HG03460 (cell line): ENCODE measurements around the gene SAMD8.
"Not testable (repeated sequence)": the region's sequence is repeated elsewhere in the genome, so short reads cannot be mapped to it uniquely, and the experiment has no call there.

Source experiments
- ATAC-seq: cut with Tn5 transposase; IDR thresholded peaks from one replicate; pipeline ENCODE4 v1.9.1; 2021; ENCODE audit not compliant: unreplicated experiment

Gene SAMD8

DNA sequence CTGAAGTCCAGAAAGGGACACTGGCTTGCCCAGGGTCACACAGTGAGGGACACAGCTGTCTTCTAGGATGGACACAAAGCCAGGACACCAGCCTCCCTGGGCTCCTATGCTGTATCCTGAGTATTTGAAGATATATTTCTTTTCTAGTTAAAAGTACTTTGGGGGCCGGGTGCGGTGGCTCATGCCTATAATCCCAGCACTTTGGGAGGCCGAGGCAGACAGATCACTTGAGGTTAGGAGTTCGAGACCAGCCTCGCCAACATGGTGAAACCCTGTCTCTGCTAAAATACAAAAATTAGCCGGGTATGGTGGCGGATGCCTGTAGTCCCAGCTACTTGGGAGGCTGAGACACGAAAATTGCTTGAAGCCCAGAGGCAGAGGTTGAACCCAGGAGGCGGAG is 4.6 kb upstream of the SAMD8 start:
- not testable (repeated sequence) for ATAC-seq

DNA sequence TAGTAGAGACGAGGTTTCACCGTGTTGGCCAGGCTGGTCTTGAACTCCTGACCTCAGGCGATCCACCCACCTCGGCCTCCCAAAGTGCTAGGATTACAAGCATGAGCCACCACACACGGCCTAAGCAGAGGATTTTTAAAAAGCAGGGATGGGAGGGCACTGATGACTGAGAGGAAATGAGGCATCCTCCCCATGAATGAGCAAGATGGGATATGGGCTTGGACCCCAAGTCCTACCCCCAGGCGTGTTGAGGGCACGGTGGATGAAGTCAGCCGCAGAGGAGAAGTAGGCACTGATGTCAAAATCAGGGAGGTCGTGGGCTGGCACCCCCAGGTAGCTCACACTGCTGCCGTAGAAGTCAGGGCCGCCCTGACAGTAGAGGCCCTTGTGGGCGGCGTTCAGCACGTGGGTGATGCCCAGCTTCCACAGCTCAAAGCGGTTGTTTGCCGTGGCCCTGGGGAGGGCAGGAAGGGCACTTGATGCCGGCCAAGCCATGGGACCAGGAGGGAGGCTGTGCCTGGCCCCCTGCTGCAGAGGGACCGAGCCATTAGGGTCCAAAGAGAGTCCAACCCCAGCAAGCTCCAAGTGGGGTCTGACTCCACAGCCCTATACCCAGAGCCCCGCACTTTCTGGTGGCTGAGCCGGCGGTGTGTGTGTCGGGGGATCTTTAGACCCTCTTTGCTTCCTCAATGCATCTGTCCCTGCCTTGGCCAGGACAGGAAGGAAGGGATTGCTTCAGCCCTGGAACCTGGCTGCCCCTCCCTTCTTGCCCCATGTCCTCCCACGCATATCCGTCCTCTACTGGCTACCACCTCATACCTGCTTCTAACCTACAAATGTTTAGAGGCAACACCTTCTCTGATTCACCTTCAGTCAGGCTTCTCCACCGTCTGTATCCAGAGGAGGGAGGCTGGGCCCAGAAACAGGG is 3.4 kb upstream of the SAMD8 start:
- ATAC-seq = no peak

DNA sequence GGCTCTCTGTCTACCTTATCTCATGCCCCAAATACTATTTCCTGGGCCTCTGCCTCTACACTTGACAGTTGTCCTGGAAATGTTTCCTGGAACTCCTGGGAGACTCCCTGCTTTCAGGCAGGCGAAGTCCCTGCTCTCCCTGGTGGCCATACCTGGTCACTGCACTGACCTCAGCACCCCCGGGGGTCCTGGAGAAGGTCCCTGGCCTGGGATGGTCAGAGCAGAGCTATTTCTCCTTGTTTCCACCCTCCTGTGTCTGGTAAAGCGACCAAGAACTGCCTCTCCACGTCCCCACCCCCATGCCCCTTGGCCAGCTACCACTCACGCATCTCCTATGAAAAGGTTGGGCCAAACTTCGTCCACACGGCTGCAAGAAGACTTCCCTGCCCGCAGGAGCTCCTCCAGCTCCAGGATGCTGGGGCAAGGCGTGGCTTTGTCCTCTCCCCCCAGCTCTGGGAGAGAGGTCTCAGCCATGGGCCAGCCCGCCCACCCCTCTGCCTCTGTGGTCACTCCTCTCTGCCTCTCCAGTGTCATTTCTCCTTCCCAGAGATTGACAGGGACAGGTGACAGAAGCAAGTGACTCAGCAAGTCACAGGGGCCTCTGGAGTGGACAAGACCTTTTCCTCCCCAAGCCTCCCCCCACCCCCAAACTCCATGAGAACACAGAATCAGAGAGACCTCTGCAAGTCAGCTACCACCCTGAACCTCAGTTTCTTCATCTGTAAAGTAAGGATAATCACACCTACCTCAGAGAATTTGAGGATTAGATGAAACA is 2.6 kb upstream of the SAMD8 start:
- no peak for ATAC-seq

DNA sequence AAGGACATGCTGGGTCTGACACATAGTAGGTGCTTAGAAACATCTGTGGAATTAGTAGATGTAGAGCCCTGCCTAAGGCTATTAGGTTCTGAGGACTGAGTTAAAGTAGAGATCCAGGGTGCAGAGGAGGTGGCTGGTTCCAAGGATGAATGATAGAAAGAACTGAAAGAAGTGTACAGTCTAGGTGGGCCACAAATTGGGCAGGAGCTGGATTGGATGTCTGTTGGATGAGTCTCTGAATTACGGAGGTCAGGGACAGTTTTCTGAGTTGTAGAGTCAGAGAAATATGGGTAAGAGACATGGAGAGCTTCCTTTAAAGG is 2.0 kb upstream of the SAMD8 start:
- no peak for ATAC-seq

DNA sequence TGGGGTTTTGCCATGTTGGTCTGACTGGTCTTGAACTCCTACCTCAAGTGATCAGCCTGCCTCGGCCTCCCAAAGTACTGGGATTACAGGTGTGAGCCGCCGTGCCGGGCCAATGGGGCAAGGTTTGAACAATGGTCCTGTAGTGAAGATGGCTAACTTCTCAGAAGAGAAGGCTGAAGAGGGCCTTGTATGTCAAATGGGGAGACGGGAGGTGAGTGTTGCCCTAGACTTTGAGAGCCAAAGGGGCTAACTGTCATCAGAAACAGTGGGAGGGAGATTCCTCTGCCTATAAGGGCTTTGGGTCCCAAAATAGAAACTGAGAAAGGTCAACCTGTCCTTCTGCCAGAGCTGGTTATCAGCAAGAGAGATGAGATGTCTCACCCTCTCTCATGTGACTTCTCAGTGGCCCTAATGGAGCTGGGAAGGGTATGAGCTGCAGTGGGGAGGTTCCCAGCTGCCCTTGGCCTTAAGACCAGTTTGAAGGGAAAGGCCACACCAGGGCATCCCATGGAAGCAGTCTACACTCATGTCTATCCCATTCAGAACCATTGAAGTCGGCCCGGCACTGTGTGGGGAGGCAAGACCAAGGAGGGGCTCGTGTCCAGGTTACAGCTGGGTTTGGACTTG is 1.3 kb upstream of the SAMD8 start:
- no peak for ATAC-seq

DNA sequence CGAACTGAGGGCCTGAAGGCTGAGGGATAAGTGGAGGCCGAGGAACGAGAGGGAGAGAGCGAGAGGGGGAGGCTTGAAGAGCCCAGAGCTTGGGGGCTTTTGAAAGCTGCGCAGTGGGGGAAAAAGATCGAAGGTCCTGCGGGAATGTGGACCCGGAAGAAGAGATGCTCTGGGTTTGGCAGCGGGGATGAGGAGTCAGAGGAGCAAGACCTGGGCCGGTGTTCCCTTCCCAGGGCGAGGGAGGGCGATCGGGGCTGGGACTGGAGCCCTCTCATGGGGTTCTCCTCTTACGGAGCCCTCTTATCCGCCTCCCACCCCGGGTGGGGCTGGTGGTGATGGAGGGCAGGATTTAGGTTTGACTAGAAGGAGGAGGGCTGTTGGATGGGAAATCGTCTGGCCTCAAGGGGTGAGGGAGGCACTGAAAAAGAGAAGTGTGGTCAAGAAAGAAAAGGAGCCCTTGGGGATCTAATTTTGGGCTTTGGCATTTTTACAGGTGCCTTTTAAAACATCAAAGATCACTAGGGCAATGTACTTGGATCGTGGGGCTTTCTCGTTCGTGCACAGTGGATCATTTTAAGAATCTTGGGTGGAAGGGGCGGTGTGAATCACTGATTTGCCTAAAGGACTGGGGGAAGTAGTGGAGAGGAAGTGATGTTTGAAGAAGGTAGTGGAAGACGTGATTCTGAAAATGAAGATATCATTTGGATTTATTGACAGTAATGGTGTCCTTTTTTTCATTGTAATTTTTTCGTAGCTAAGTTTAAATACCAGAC is 637 bp downstream of the SAMD8 start:
- ATAC-seq = peak; percentile 30

DNA sequence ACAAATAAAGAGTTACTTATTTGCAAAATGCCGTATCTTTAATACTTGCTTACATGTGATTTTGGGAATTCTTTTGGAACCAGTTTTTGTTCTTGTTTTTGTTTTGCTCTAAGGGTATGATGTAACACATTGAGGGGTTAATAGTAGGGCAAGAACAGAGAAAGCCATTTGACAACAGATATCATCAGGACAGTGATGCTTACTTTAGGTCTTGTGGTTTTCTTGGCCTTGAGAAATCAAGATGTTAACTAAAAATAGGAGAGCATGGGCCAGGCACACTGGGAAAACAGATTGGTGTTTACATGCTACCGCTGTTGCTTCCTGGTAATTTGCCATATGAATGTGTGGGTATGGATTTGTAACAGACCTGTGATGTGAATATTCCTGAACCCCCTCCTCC is 3.7 kb downstream of the SAMD8 start:
- no peak for ATAC-seq

DNA sequence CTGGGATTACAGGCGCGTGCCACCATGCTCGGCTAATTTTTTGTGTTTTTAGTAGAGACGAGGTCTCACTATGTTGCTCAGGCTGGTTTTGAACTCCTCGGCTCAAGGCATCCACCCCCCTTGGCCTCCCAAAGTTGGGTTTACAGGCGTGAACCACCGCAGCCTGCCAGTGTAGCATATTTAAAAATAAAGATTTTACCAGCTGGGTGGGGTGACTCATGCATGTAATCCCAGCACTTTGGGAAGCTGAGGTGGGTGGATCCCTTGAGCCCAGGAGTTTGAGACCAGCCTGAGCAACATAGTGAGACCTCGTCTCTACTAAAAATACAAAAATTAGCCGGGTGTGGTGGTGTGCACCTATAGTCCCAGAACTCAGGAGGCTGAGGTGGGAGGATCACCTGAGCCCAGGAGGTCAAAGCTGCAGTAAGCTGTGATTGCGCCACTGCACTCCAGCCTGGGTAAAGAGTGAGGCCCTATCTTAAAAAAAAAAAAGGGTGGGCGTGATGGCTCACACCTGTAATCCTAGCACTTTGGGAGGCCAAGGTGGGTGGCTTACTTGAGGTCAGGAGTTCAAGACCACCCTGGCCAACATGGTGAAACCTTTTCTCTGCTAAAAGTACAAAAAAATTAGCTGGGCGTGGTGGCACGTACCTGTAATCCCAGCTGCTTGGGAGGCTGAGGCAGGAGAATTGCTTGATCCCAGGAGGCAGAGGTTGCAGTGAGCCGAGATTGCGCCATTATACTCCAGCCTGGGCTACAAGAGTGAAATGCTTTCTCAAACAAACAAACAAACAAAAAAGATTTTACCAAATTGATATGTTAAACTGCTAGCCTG is 5.7 kb downstream of the SAMD8 start:
- ATAC-seq = not testable (repeated sequence)

DNA sequence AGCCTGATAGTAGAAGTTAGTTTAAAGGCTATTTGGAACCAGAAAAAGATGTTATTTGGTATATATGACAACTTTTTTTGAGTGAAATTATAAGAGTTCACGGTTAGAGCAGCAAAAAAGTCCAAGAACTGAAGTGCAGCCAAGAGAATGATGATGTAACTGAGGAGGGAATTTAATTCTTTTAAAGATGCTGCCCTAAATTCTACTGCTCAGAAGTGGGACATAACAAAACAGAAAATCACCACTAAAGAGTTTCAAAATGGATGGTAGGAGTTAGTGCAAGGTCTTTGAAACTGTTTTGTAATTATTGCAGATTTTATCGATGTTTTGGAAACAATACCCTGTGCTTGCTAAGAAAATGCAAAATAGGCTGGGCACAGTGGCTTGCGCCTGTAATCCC is 6.5 kb downstream of the SAMD8 start:
- ATAC-seq = no peak

DNA sequence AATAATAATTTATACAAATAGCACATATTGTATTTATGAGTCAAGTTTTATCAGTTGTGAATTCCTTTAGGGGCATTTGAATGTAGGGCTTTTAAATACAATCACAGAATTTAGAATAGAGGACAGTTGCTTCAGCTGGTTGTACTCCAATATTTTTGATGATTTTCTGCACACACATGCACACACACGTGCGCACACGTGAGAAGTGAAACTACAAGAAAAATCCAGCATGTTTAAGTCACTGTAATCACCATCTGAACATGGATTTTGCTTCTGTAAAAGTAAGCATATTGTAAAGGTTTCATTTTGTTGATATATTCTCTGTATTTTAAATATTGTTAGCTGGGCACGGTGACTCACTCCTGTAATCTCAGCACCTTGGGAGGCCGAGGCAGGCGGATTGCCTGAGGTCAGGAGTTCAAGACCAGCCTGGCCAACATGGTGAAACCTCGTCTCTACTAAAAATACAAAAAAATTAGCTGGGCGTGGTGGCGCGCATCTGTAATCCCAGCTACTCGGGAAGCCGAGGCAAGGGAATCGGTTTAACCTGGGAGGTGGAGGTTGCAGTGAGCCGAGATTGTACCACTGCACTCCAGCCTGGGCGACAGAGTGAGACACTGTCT is 8.1 kb downstream of the SAMD8 start:
- ATAC-seq = not testable (repeated sequence)

DNA sequence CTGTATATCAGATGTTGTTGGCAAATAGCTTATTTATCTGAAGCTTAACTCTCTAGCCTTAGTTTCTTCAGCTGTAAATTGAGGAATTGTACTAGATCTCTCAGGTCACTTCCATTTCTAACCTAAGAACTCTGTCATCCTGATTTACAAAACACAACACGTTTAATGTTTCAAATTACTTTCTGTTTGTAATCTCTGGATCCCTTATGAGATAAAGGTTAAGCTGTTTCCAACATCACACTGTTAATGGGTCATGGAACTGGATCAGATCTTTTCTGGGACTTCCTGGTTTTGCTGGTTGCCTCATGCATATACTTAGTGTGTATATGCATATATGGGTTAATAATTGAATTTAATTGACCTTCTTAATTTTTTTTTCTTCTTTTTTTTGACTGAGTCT is 9.9 kb downstream of the SAMD8 start:
- ATAC-seq = no peak

DNA sequence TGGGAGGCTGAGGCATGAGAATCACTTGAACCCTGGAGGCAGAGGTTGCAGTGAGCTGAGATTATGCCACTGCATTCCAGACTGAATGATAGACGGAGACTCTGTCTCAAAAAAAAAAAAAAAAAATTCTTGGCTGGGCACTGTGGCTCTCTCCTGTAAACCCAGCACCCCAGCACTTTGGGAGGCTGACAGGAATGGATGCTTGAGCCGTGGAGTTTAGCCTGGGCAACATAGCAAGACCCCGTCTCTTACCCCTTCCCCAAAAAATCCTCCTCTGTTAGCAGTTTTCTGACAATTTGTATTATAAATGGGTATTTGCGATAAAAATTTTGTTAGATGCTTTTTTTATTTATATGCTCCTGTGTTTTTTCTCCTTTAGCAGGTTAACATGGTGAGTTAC is 11.0 kb downstream of the SAMD8 start:
- no peak for ATAC-seq

DNA sequence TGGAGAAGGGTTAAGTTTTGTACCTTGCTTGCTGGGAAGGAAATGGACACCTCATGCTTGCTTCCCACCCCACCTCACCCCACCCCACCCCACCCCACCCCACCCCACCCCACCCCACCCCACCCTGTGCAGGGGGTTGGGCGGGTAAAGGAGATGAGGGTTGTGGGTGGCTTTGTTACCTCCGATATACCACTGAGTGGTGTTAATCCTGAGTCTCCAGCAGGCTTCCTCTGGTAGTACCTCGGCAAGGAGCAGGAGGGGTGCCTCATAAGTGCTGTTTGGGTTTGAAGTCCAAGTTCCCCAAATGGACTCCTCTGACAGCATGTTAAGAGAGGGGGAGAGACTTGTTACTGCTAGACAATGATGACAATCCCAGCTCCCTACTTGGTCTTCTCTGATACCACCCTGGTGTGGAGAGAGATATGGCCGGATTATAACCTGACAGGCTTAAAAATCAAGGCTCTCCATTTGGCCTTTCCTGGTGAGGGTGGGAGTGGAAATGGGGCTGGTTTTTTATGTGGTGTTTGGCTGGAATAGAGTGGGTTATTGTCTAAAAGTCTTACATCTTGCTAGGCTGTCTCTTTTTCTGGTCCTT is 11.7 kb downstream of the SAMD8 start:
- ATAC-seq = no peak

DNA sequence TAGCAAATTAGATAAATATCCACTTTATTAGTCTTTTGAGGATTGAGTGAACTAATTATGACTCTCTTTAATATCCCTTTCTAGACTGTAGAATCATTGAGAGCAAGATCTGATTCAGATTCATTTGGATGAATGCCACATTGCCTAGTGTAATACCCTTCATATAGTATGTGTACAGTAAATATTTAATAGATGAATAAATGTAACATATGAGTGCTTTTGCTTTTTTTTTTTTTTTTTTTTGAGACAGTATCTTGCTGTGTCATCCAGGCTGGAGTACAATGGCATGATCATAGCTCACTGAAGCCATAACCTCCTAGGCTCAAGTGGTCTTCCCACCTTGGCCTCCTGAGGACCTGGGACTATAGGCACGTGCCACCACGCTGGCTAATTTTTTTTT is 14.8 kb downstream of the SAMD8 start:
- no peak for ATAC-seq

DNA sequence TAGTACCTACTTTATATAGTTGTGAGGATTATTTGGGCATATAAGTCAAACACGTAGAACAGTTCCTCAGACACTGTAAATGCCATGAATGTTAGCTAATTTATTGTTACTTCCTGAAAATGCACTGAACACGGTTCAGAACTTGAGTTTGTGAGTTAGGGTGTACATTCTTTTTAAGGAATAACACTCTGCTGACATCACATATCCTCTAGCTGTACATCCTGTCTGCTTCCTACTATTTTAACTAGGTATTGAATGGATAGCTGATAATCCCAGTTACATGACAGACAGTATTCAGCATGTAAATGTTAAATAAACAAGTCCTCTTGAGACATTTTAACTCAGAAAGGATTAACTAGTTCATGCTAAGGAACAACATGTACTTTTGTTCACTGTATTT is 16.0 kb downstream of the SAMD8 start:
- no peak for ATAC-seq

DNA sequence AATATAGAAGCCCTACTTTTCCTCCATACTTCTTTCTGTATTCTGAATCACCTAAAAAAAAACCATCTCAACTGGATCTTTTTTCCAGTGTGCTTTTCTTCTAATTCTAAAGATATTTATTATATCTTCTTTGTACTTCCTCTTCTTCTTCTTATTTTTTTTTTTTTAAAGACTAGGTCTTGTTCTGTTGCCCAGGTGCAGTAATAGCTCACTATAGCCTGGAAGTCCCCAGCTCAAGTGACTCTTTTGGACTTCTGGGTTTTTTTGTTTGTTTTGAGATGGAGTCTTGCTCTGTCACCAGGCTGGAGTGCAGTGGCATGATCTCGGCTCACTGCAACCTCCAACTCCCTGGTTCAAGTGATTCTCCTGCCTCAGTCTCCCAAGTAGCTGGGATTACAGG is 17.5 kb downstream of the SAMD8 start:
- ATAC-seq = not testable (repeated sequence)

DNA sequence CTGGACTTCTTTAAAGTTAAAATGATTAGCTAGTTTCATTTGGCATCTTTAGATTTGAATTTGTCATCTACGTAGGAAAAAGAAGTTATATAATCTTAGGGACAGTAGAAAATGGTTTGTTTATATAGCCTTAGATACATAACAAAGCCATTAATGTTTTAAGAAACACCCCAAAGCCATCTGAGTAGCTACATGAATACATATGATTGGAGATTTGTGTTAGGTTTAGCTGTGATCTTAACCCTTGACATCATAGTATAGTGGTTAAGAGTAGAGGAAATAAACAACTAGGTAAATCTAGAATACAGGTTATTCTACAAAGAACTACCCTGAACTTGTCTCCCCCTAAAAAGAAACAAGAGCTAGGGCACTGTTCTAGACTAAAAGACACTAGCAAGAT is 18.1 kb downstream of the SAMD8 start:
- no peak for ATAC-seq

DNA sequence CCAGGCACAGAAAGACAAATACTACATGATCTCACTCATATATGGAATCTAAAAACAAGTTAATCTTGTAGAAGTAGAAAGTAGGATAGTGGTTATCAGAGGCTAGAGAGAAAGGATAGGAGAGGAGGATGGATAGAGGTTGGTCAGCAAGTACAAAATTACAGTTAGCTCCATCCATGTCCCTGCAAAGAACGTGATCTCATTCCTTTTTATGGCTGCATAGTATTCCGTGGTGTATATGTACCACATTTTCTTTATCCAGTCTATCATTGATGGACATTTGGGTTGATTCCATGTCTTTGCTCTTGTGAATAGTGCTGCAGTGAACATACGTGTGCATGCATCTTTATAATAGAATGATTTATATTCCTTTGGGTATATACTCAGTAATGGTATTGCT is 22.2 kb downstream of the SAMD8 start:
- not testable (repeated sequence) for ATAC-seq

DNA sequence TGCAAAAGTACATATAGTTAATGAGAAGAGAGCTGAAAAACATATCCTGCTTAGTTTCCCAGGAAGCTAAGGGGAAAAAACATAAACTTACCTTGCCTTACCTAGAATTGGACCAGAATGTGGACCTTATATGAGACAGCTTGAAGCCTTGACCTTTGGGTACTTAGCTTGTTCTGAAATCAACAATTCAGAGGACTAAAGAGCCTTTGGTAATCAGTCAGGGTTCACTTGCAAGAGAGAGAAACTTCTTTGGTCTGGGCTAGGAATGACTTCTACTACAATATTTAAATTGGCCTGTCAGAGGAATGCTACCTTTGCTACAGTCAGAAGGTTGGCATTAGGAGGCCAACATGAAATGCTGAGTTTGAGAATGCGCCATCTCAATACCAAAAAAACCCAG is 24.9 kb downstream of the SAMD8 start:
- ATAC-seq = no peak
